Measurements from ENCODE around the gene RASSF1. TPM values are rescaled to one million over a fixed set of nuclear protein-coding genes. Genes with fewer than 3 reads are reported as not detected.

RASSF1 gene
- total and polyA plus RNA-seq, 10 of the 15 experiments (the other 5 are each of a cell fraction or from before 2014, with no cell fraction given): 4.4 to 59.6 (median 37.2) TPM

- TF ChIP-seq ZBTB11 (CRISPR knock-in tag; IDR thresholded peaks at IDR 0.05) (no peak), RELA (IDR thresholded peaks at IDR 0.05; ENCODE audit: borderline replicate concordance, partially characterized antibody) (peak; percentile 57), EZH2 (IDR thresholded peaks at IDR 0.05; ENCODE audit: borderline replicate concordance, control insufficient read depth, low read depth, low read length) (no peak), ATF3 (IDR thresholded peaks at IDR 0.05; ENCODE audit: borderline replicate concordance, extremely low read depth, low read depth, low read length) (peak; percentile 65; the same call in 1 of the 2 replicates), RBBP5 (conservative IDR thresholded peaks at IDR 0.05) (no peak), FOS (IDR thresholded peaks at IDR 0.05; ENCODE audit: borderline replicate concordance, extremely low read depth, insufficient read length) (no peak), NR2C1 (IDR thresholded peaks at IDR 0.05) (peak; percentile 85), ZNF384 (IDR thresholded peaks at IDR 0.05; ENCODE audit: borderline replicate concordance, low read depth, low read length) (0 out of 2 replicates have a peak, but pooled peaks have one; percentile 27), HDAC6 (IDR thresholded peaks at IDR 0.05; ENCODE audit: unreplicated experiment) (no peak), SIN3A (IDR thresholded peaks at IDR 0.05; ENCODE audit: low read depth, low read length) (peak; percentile 83)
- TF ChIP-seq, protein P1, sequence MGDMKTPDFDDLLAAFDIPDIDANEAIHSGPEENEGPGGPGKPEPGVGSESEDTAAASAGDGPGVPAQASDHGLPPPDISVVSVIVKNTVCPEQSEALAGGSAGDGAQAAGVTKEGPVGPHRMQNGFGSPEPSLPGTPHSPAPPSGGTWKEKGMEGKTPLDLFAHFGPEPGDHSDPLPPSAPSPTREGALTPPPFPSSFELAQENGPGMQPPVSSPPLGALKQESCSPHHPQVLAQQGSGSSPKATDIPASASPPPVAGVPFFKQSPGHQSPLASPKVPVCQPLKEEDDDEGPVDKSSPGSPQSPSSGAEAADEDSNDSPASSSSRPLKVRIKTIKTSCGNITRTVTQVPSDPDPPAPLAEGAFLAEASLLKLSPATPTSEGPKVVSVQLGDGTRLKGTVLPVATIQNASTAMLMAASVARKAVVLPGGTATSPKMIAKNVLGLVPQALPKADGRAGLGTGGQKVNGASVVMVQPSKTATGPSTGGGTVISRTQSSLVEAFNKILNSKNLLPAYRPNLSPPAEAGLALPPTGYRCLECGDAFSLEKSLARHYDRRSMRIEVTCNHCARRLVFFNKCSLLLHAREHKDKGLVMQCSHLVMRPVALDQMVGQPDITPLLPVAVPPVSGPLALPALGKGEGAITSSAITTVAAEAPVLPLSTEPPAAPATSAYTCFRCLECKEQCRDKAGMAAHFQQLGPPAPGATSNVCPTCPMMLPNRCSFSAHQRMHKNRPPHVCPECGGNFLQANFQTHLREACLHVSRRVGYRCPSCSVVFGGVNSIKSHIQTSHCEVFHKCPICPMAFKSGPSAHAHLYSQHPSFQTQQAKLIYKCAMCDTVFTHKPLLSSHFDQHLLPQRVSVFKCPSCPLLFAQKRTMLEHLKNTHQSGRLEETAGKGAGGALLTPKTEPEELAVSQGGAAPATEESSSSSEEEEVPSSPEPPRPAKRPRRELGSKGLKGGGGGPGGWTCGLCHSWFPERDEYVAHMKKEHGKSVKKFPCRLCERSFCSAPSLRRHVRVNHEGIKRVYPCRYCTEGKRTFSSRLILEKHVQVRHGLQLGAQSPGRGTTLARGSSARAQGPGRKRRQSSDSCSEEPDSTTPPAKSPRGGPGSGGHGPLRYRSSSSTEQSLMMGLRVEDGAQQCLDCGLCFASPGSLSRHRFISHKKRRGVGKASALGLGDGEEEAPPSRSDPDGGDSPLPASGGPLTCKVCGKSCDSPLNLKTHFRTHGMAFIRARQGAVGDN (IDR thresholded peaks at IDR 0.05): 0 out of 2 replicates have a peak, but pooled peaks have one; percentile 18
- TF ChIP-seq, protein P2, sequence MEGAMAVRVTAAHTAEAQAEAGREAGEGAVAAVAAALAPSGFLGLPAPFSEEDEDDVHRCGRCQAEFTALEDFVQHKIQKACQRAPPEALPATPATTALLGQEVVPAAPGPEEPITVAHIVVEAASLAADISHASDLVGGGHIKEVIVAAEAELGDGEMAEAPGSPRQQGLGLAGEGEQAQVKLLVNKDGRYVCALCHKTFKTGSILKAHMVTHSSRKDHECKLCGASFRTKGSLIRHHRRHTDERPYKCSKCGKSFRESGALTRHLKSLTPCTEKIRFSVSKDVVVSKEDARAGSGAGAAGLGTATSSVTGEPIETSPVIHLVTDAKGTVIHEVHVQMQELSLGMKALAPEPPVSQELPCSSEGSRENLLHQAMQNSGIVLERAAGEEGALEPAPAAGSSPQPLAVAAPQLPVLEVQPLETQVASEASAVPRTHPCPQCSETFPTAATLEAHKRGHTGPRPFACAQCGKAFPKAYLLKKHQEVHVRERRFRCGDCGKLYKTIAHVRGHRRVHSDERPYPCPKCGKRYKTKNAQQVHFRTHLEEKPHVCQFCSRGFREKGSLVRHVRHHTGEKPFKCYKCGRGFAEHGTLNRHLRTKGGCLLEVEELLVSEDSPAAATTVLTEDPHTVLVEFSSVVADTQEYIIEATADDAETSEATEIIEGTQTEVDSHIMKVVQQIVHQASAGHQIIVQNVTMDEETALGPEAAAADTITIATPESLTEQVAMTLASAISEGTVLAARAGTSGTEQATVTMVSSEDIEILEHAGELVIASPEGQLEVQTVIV (IDR thresholded peaks at IDR 0.05; ENCODE audit: borderline replicate concordance, partially characterized antibody): peak; percentile 42
- TF ChIP-seq, protein P3, sequence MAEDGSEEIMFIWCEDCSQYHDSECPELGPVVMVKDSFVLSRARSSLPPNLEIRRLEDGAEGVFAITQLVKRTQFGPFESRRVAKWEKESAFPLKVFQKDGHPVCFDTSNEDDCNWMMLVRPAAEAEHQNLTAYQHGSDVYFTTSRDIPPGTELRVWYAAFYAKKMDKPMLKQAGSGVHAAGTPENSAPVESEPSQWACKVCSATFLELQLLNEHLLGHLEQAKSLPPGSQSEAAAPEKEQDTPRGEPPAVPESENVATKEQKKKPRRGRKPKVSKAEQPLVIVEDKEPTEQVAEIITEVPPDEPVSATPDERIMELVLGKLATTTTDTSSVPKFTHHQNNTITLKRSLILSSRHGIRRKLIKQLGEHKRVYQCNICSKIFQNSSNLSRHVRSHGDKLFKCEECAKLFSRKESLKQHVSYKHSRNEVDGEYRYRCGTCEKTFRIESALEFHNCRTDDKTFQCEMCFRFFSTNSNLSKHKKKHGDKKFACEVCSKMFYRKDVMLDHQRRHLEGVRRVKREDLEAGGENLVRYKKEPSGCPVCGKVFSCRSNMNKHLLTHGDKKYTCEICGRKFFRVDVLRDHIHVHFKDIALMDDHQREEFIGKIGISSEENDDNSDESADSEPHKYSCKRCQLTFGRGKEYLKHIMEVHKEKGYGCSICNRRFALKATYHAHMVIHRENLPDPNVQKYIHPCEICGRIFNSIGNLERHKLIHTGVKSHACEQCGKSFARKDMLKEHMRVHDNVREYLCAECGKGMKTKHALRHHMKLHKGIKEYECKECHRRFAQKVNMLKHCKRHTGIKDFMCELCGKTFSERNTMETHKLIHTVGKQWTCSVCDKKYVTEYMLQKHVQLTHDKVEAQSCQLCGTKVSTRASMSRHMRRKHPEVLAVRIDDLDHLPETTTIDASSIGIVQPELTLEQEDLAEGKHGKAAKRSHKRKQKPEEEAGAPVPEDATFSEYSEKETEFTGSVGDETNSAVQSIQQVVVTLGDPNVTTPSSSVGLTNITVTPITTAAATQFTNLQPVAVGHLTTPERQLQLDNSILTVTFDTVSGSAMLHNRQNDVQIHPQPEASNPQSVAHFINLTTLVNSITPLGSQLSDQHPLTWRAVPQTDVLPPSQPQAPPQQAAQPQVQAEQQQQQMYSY (CRISPR knock-in tag; IDR thresholded peaks at IDR 0.05): no peak
These were observed 18.5 kb upstream of the RASSF1 start, which contains the start of gene TMEM115 (continued) for GRCh38 chr3:50358911-50359759.

All from GM12878 (cell line).